ENCODE measurements around the gene ZMIZ1.

ZMIZ1 gene

GRCh38 chr10:79188154-79188965, 119.6 kb downstream of the ZMIZ1 start:
- H2BK120ac ChIP-seq (ENCODE audit: insufficient read depth, low read length, poor library complexity) = no peak overlapping the region
- WGBS (ENCODE audit: extremely low coverage, insufficient coverage, insufficient read length) = no CpG with 5 or more reads among the region's 14 CpGs

GRCh38 chr10:79189181-79189580, 120.4 kb downstream of the ZMIZ1 start:
- Histone ChIP-seq H3K18ac (ENCODE audit: low read length) (peak overlapping the region; percentile 51), H3K4ac (ENCODE audit: low read depth, low read length) (peak overlapping the region; percentile 9), H3K4me1 (ENCODE audit: control insufficient read depth in 1 of 2, insufficient read depth in 2 of 2, low read length in 2 of 2) (peaks cover 41 to 62% of the 10 kb centered on the region in 2 experiments), H2BK120ac (ENCODE audit: insufficient read depth, low read length, poor library complexity) (peak overlapping the region; percentile 5), H3K4me2 (ENCODE audit: low read length) (no peak overlapping the region), H3K9me3 (ENCODE audit: insufficient read depth, low read depth, low read length) (peaks cover 2% of the 10 kb centered on the region), H2AFZ (ENCODE audit: insufficient read depth, low read length, poor library complexity) (no peak overlapping the region), H3K79me1 (ENCODE audit: low read length) (peaks cover 16% of the 10 kb centered on the region), H3K14ac (ENCODE audit: low read length) (peak overlapping the region; percentile 11), H4K8ac (ENCODE audit: low read depth, low read length) (no peak overlapping the region), H3K23ac (ENCODE audit: low read length) (no peak overlapping the region), H3K9ac (ENCODE audit: low read length) (no peak overlapping the region), H3K27me3 (ENCODE audit: insufficient read depth, low read length) (no peaks in the 10 kb centered on the region), H2AK5ac (ENCODE audit: low read length) (no peak overlapping the region), H2BK5ac (ENCODE audit: low read depth, low read length, poor library complexity) (no peak overlapping the region), H3K27ac (ENCODE audit: low read depth, low read length) (peak overlapping the region; percentile 30), H3K79me2 (ENCODE audit: control insufficient read depth, insufficient read depth, low read length, poor library complexity) (peaks cover 4% of the 10 kb centered on the region), H4K91ac (ENCODE audit: low read depth, low read length) (peak overlapping the region; percentile 16), H4K12ac (ENCODE audit: low read depth, low read length) (no peak overlapping the region), H3K4me3 (ENCODE audit: low read depth, low read length) (no peak overlapping the region), H3K36me3 (ENCODE audit: control insufficient read depth in 1 of 2, insufficient read depth in 2 of 2, low read length in 2 of 2) (peaks cover 27 to 38% of the 10 kb centered on the region in 2 experiments), H2BK12ac (ENCODE audit: low read length) (peak overlapping the region; percentile 38)
- DNase-seq = no peak
- no CpG with 5 or more reads among the region's 4 CpGs for WGBS (ENCODE audit: extremely low coverage, insufficient coverage, insufficient read length)

More at GRCh38 chr10:79188154-79188965, 119.6 kb downstream of the ZMIZ1 start:
- H3K4me1 ChIP-seq (ENCODE audit: control insufficient read depth in 1 of 2, insufficient read depth in 2 of 2, low read length in 2 of 2) = peaks cover 49 to 67% of the 10 kb centered on the region in 2 experiments
- peaks cover 4% of the 10 kb centered on the region for H3K79me2 ChIP-seq (ENCODE audit: control insufficient read depth, insufficient read depth, low read length, poor library complexity)
- H2BK12ac ChIP-seq (ENCODE audit: low read length) = no peak overlapping the region
- peak overlapping the region; percentile 30 for H3K27ac ChIP-seq (ENCODE audit: low read depth, low read length)
- H2AFZ ChIP-seq (ENCODE audit: insufficient read depth, low read length, poor library complexity) = no peak overlapping the region
- H3K9me3 ChIP-seq (ENCODE audit: insufficient read depth, low read depth, low read length) = peaks cover 2% of the 10 kb centered on the region
- no peak overlapping the region for H4K12ac ChIP-seq (ENCODE audit: low read depth, low read length)
- H4K8ac ChIP-seq (ENCODE audit: low read depth, low read length) = no peak overlapping the region
- peak overlapping the region; percentile 16 for H4K91ac ChIP-seq (ENCODE audit: low read depth, low read length)
- H3K18ac ChIP-seq (ENCODE audit: low read length) = peak overlapping the region; percentile 51
- H2BK5ac ChIP-seq (ENCODE audit: low read depth, low read length, poor library complexity) = peak overlapping the region; percentile 2
- H3K4me3 ChIP-seq (ENCODE audit: low read depth, low read length) = no peak overlapping the region
- no peak overlapping the region for H3K4me2 ChIP-seq (ENCODE audit: low read length)
- H3K9ac ChIP-seq (ENCODE audit: low read length) = no peak overlapping the region
- no peak overlapping the region for H3K23ac ChIP-seq (ENCODE audit: low read length)
- H3K36me3 ChIP-seq (ENCODE audit: control insufficient read depth in 1 of 2, insufficient read depth in 2 of 2, low read length in 2 of 2) = peaks cover 22 to 31% of the 10 kb centered on the region in 2 experiments
- peaks cover 21% of the 10 kb centered on the region for H3K79me1 ChIP-seq (ENCODE audit: low read length)
- H2AK5ac ChIP-seq (ENCODE audit: low read length) = no peak overlapping the region
- DNase-seq = peak in 1 of 2 donors; percentile 15
- H3K4ac ChIP-seq (ENCODE audit: low read depth, low read length) = no peak overlapping the region
- no peaks in the 10 kb centered on the region for H3K27me3 ChIP-seq (ENCODE audit: insufficient read depth, low read length)
- H3K14ac ChIP-seq (ENCODE audit: low read length) = peak overlapping the region; percentile 11

GRCh38 chr10:79189853-79190435, 121.2 kb downstream of the ZMIZ1 start:
- H3K36me3 ChIP-seq (ENCODE audit: control insufficient read depth in 1 of 2, insufficient read depth in 2 of 2, low read length in 2 of 2) = peaks cover 33 to 39% of the 10 kb centered on the region in 2 experiments
- no peak overlapping the region for H2BK12ac ChIP-seq (ENCODE audit: low read length)
- H3K4ac ChIP-seq (ENCODE audit: low read depth, low read length) = no peak overlapping the region
- DNase-seq = no peak
- no peak overlapping the region for H2AK5ac ChIP-seq (ENCODE audit: low read length)
- H3K9ac ChIP-seq (ENCODE audit: low read length) = no peak overlapping the region
- H3K18ac ChIP-seq (ENCODE audit: low read length) = peak overlapping the region; percentile 72
- no peak overlapping the region for H3K23ac ChIP-seq (ENCODE audit: low read length)
- H3K4me3 ChIP-seq (ENCODE audit: low read depth, low read length) = no peak overlapping the region
- peak overlapping the region; percentile 15 for H2AFZ ChIP-seq (ENCODE audit: insufficient read depth, low read length, poor library complexity)
- H3K14ac ChIP-seq (ENCODE audit: low read length) = no peak overlapping the region
- no CpG with 5 or more reads among the region's 10 CpGs for WGBS (ENCODE audit: extremely low coverage, insufficient coverage, insufficient read length)
- H4K91ac ChIP-seq (ENCODE audit: low read depth, low read length) = peak overlapping the region; percentile 15
- peaks cover 34 to 57% of the 10 kb centered on the region in 2 experiments for H3K4me1 ChIP-seq (ENCODE audit: control insufficient read depth in 1 of 2, insufficient read depth in 2 of 2, low read length in 2 of 2)
- H4K8ac ChIP-seq (ENCODE audit: low read depth, low read length) = no peak overlapping the region
- no peak overlapping the region for H2BK120ac ChIP-seq (ENCODE audit: insufficient read depth, low read length, poor library complexity)
- peaks cover 2% of the 10 kb centered on the region for H3K9me3 ChIP-seq (ENCODE audit: insufficient read depth, low read depth, low read length)
- H3K27ac ChIP-seq (ENCODE audit: low read depth, low read length) = no peak overlapping the region
- H2BK5ac ChIP-seq (ENCODE audit: low read depth, low read length, poor library complexity) = no peak overlapping the region
- peaks cover 4% of the 10 kb centered on the region for H3K79me2 ChIP-seq (ENCODE audit: control insufficient read depth, insufficient read depth, low read length, poor library complexity)
- no peaks in the 10 kb centered on the region for H3K27me3 ChIP-seq (ENCODE audit: insufficient read depth, low read length)
- H3K4me2 ChIP-seq (ENCODE audit: low read length) = no peak overlapping the region
- no peak overlapping the region for H4K12ac ChIP-seq (ENCODE audit: low read depth, low read length)
- H3K79me1 ChIP-seq (ENCODE audit: low read length) = peaks cover 12% of the 10 kb centered on the region

- Histone ChIP-seq H4K91ac (ENCODE audit: low read depth, low read length) (no peak overlapping the region), H3K27ac (ENCODE audit: low read depth, low read length) (no peak overlapping the region), H3K4me2 (ENCODE audit: low read length) (no peak overlapping the region), H2AFZ (ENCODE audit: insufficient read depth, low read length, poor library complexity) (no peak overlapping the region), H2BK5ac (ENCODE audit: low read depth, low read length, poor library complexity) (no peak overlapping the region), H2AK5ac (ENCODE audit: low read length) (no peak overlapping the region), H3K14ac (ENCODE audit: low read length) (no peak overlapping the region), H3K18ac (ENCODE audit: low read length) (peak overlapping the region; percentile 3), H3K9me3 (ENCODE audit: insufficient read depth, low read depth, low read length) (peaks cover 2% of the 10 kb centered on the region), H3K23ac (ENCODE audit: low read length) (no peak overlapping the region), H3K27me3 (ENCODE audit: insufficient read depth, low read length) (no peaks in the 10 kb centered on the region), H4K8ac (ENCODE audit: low read depth, low read length) (no peak overlapping the region), H4K12ac (ENCODE audit: low read depth, low read length) (no peak overlapping the region), H3K4me1 (ENCODE audit: control insufficient read depth in 1 of 2, insufficient read depth in 2 of 2, low read length in 2 of 2) (peaks cover 35 to 55% of the 10 kb centered on the region in 2 experiments), H3K4me3 (ENCODE audit: low read depth, low read length) (no peak overlapping the region), H2BK12ac (ENCODE audit: low read length) (no peak overlapping the region), H3K9ac (ENCODE audit: low read length) (no peak overlapping the region), H2BK120ac (ENCODE audit: insufficient read depth, low read length, poor library complexity) (no peak overlapping the region), H3K79me1 (ENCODE audit: low read length) (peaks cover 15% of the 10 kb centered on the region), H3K4ac (ENCODE audit: low read depth, low read length) (no peak overlapping the region), H3K79me2 (ENCODE audit: control insufficient read depth, insufficient read depth, low read length, poor library complexity) (peaks cover 4% of the 10 kb centered on the region), H3K36me3 (ENCODE audit: control insufficient read depth in 1 of 2, insufficient read depth in 2 of 2, low read length in 2 of 2) (peaks cover 33 to 39% of the 10 kb centered on the region in 2 experiments)
- WGBS (ENCODE audit: extremely low coverage, insufficient coverage, insufficient read length) = no CpG with 5 or more reads among the region's 1 CpG
- DNase-seq = no peak
Measured at GRCh38 chr10:79190740-79191261, 122.0 kb downstream of the ZMIZ1 start.

Data from trophoblast cell (in vitro differentiated cells and primary cell).